Measurements from ENCODE around the gene POMC. TPM values are rescaled to one million over a fixed set of nuclear protein-coding genes. Genes with fewer than 3 reads are reported as not detected.
"Not testable (repeated sequence)": the region's sequence is repeated elsewhere in the genome, so short reads cannot be mapped to it uniquely, and the experiment has no call there.

The POMC gene
- not detected for polyA plus RNA-seq (2013, experiment 1 of 2)
- not detected for polyA plus RNA-seq (2013, experiment 2 of 2)

DNA sequence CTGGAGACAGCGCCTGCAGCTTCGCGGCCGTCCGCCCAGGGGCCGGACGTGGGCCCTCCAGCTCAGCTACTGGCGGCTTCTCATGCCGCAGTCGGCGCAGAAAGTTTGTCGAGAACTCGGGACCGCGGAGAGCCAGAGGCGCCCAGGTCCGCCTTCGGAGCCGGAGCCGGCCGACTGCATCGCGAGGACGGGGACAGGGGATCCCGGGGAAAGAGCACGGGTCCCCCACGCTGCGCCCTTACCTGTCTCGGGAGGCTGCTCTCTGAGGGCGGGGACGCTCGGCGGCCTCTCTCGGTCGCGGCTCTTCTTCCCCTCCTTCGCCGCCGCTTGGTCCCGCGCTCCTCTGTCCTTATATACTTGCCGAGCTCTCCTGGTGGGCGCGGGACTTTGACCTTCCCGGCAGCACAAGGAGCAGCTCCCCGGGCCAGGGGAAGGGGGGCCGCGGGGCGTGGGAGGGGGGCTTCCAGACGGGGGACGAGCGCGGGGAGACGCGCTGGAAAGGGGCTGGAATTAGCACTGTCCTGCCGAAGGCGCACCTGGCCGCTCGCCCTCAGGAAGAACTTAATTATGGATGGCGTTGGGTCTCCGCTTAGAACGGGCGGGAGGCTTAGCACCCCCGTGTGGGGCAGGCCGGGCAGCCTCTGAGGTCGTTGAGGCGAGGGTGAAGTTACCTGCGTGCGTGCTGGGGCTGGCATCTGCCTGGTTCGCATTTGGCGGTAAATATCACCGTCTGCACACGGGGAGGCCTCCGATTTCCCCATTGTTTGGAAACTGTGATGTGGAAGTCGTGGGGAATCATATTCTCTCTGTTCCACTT, at the start of gene POMC:
Gene POMC (minus strand): TSS at position 325 of the 817 bp plus-strand sequence. CDS start 3,808 bp downstream, outside the sequence.
- no peaks in the 10 kb centered on the region for H3K4me1 ChIP-seq (ENCODE audit: control insufficient read depth, insufficient read depth, low read length, poor library complexity, severe bottlenecking)
- no peaks in the 10 kb centered on the region for H3K36me3 ChIP-seq (ENCODE audit: control insufficient read depth, insufficient read depth, low read length)
- peak within 1 kb of the TSS; percentile 29 for H3K4me3 ChIP-seq (ENCODE audit: extremely low read depth, insufficient read depth, low read length, poor library complexity, severe bottlenecking)
- H3K9me3 ChIP-seq (ENCODE audit: control insufficient read depth, low read length), result no peaks in the 10 kb centered on the region
- WGBS, 2 experiments (ENCODE audit: insufficient coverage in 2 of 2), result 3 to 4% methylated on average over 44 to 66 of the region's 75 CpGs
- no peak within 1 kb of the TSS for H3K27ac ChIP-seq (ENCODE audit: low read depth, low read length, severe bottlenecking)

DNA sequence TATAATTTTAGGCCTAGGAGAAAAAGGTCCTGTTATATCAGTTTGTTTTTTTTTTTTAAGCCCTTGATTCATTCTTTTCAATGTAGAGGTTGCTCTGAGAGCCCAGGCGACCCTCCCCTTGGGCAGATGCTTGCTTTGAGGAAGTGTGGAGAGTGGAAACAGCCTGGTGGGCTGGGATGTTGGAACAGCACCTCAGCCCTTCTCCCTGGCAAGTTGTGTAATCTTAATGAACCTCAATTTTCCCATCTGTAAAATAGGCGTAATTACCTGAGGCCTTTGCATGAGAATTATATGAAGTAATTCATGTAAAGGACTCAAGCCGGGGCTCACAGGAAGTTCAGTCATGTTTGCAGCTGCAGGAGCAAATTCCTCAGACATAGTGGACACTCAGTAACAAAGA, 49.7 kb upstream of the POMC start:
- Histone ChIP-seq H3K27ac (ENCODE audit: low read depth, low read length, severe bottlenecking) (no peak overlapping the region), H3K9me3 (ENCODE audit: control insufficient read depth, low read length) (no peaks in the 10 kb centered on the region), H3K4me1 (ENCODE audit: control insufficient read depth, insufficient read depth, low read length, poor library complexity, severe bottlenecking) (no peaks in the 10 kb centered on the region), H3K36me3 (ENCODE audit: control insufficient read depth, insufficient read depth, low read length) (no peaks in the 10 kb centered on the region), H3K4me3 (ENCODE audit: extremely low read depth, insufficient read depth, low read length, poor library complexity, severe bottlenecking) (no peak overlapping the region)
- 83 to 91% methylated on average over 2 of the region's 3 CpGs for WGBS, 2 experiments (ENCODE audit: insufficient coverage in 2 of 2)

DNA sequence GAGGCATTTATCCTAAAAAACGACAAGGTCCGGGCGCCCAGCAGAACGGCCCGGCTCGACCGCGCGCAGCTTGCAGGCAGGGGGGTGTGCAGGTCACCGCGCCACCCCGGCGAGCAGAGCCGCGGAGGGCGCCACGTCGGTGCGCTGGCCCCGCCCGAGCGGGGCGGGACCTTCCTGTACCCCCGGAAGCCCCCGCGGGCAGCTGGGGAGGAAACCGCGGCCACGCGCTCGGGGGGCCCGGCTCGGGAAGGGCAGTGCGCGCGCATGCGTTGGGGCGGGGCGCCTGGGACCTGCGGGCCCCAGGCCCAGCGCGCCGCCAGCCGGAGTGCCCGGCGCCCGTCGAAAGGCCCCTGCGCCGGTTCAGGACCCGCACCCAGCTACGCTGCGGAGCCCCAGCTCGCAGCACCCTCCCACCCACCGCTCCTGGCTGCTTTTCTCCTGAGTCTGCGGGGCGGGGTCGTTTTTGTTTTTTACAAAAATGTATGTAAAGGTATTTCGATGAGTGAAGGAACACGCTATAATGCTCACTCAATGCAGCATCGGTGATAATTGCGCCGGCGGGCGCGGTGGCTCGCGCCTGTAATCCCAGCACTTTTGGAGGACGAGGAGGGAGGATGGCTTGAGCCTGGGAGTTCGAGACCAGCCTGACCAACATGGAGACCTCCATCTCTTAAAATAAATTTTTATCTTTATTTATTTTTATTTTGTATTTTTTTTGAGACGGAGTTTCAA, 47.7 kb upstream of the POMC start:
- no peaks in the 10 kb centered on the region for H3K9me3 ChIP-seq (ENCODE audit: control insufficient read depth, low read length)
- peak overlapping the region; percentile 39 for H3K4me3 ChIP-seq (ENCODE audit: extremely low read depth, insufficient read depth, low read length, poor library complexity, severe bottlenecking)
- H3K4me1 ChIP-seq (ENCODE audit: control insufficient read depth, insufficient read depth, low read length, poor library complexity, severe bottlenecking), result no peaks in the 10 kb centered on the region
- H3K27ac ChIP-seq (ENCODE audit: low read depth, low read length, severe bottlenecking), result no peak overlapping the region
- 8 to 11% methylated on average over 34 to 62 of the region's 71 CpGs for WGBS, 2 experiments (ENCODE audit: insufficient coverage in 2 of 2)
- no peaks in the 10 kb centered on the region for H3K36me3 ChIP-seq (ENCODE audit: control insufficient read depth, insufficient read depth, low read length)

DNA sequence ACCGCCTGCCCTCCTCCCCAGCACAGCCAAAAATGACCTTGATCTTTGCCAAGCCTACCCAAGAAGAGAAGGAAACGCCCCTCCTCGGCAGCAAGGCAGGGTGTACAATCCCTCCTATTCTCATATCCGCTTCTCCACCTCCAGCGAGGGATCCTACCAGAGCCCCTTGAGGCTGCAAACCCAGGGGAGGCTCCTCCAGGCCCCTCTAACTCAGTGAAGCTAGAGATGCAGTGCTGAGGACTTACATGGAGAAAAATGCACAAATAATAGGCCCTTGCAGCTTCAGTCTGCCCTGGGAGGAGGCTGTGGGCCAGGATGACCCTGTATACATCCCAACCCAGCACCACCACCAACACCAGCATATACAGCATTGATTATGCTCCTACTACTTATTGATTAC, 46.9 kb upstream of the POMC start:
- Histone ChIP-seq H3K9me3 (ENCODE audit: control insufficient read depth, low read length) (no peaks in the 10 kb centered on the region), H3K36me3 (ENCODE audit: control insufficient read depth, insufficient read depth, low read length) (no peaks in the 10 kb centered on the region), H3K4me1 (ENCODE audit: control insufficient read depth, insufficient read depth, low read length, poor library complexity, severe bottlenecking) (no peaks in the 10 kb centered on the region), H3K4me3 (ENCODE audit: extremely low read depth, insufficient read depth, low read length, poor library complexity, severe bottlenecking) (peak overlapping the region; percentile 39), H3K27ac (ENCODE audit: low read depth, low read length, severe bottlenecking) (no peak overlapping the region)
- WGBS, 2 experiments (ENCODE audit: insufficient coverage in 2 of 2), result 84 to 90% methylated on average over 2 to 4 of the region's 5 CpGs

DNA sequence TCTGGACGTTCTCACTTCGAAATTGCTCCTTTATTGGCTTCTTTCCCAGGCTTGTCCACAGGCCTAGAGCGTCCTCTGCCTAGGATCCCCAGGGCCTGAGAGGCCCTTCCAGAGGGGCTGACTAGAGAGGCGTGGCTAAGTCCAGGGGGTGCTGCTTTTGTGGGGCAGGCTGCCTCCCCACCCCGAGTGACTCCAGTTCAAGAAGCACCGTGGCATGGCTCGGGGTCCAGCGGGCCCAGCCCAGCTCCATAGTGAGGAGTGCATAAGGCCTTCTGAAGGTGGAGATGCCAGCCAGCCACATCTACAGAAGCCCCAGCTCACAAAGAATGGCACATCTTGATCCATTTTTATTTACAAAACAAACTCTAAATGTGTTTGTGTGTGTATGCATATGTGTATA, 44.8 kb upstream of the POMC start:
- Histone ChIP-seq H3K9me3 (ENCODE audit: control insufficient read depth, low read length) (no peaks in the 10 kb centered on the region), H3K4me3 (ENCODE audit: extremely low read depth, insufficient read depth, low read length, poor library complexity, severe bottlenecking) (no peak overlapping the region), H3K27ac (ENCODE audit: low read depth, low read length, severe bottlenecking) (no peak overlapping the region), H3K4me1 (ENCODE audit: control insufficient read depth, insufficient read depth, low read length, poor library complexity, severe bottlenecking) (no peaks in the 10 kb centered on the region), H3K36me3 (ENCODE audit: control insufficient read depth, insufficient read depth, low read length) (no peaks in the 10 kb centered on the region)
- 88 to 89% methylated on average over 7 of the region's 8 CpGs for WGBS, 2 experiments (ENCODE audit: insufficient coverage in 2 of 2)

DNA sequence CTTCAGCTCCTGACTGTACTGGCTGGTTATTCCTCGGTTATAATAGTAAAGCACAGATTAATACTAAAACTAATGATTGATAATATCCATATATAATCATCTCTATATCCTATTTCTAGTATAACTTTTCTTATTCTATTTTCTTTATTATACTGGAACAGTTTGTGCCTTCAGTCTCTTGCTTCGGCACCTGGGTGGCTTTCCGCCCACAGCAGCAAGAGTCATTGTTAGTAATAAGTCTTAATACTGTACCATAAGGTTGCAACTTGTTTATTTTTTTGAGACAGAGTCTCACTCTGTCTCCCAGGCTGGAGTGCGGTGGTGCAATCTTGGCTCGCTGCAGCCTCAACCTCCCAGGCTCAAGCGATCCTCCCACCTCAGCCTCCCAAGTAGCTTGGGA, 42.5 kb upstream of the POMC start:
- H3K27ac ChIP-seq (ENCODE audit: low read depth, low read length, severe bottlenecking); H3K4me3 ChIP-seq (ENCODE audit: extremely low read depth, insufficient read depth, low read length, poor library complexity, severe bottlenecking); H3K4me1 ChIP-seq (ENCODE audit: control insufficient read depth, insufficient read depth, low read length, poor library complexity, severe bottlenecking); H3K9me3 ChIP-seq (ENCODE audit: control insufficient read depth, low read length); H3K36me3 ChIP-seq (ENCODE audit: control insufficient read depth, insufficient read depth, low read length): not testable (repeated sequence)
- 100% methylated on average over 3 of the region's 6 CpGs; no CpG with 5 or more reads in 1 of the 2 experiments for WGBS, 2 experiments (ENCODE audit: insufficient coverage in 2 of 2)

DNA sequence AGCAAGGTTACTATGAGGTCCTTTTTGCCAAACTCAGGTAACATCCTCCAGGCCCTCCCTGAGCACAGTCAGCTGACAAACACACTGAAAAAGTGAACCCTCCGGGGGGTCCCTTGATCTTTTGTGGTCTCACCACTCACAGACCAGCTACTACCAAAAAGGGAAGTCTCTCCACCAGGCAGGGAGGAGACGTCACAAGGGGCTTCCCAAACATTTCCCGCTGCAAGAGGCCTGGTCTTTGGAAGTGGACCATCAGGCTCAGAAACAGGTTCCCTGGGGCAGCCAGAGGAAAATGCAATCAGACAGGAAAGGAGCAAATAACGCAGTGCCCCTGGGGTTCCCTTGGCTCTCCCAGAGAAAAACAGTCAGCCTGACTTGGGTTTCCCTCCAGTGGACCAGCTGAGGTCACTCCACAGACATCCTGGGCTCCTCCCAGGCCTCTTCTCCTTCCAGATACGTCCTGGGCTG, 38.7 kb upstream of the POMC start:
- H3K4me3 ChIP-seq (ENCODE audit: extremely low read depth, insufficient read depth, low read length, poor library complexity, severe bottlenecking), result no peak overlapping the region
- H3K36me3 ChIP-seq (ENCODE audit: control insufficient read depth, insufficient read depth, low read length), result no peaks in the 10 kb centered on the region
- no peak overlapping the region for H3K27ac ChIP-seq (ENCODE audit: low read depth, low read length, severe bottlenecking)
- H3K4me1 ChIP-seq (ENCODE audit: control insufficient read depth, insufficient read depth, low read length, poor library complexity, severe bottlenecking), result no peaks in the 10 kb centered on the region
- 72 to 80% methylated on average over 5 of the region's 5 CpGs for WGBS, 2 experiments (ENCODE audit: insufficient coverage in 2 of 2)
- H3K9me3 ChIP-seq (ENCODE audit: control insufficient read depth, low read length), result no peaks in the 10 kb centered on the region

DNA sequence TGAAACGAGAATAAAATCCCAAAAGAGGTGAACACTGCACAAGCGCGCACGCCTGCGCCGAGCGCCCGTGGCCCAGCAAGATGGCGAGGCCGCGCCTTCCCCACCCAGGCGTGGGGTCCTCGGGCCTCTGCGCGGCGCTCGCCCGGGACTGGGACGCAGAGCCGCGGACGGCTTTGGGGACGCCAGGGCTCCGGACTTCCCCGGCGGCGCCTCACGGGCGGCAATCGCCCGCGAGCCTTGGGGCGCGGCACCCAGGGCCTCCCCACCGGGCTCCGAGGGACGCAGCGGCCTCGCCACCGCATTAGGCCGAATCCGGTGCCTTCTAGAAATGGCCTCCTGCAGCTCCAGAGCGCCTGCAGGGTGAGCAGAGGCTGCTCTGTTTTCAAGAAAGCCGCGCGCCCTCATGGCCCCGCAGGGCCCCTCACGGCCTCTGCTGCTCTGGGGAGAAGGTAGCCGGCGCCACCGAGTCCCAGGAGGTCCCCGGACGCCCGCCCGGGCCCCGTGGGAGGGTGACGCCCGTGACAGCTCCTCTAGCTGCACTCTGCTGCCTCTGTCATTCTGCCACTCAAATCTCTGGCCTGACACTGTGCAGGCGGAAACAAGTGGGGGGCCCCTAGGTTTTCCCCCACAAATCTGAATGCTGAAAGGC, 35.9 kb upstream of the POMC start:
- no peak overlapping the region for H3K4me3 ChIP-seq (ENCODE audit: extremely low read depth, insufficient read depth, low read length, poor library complexity, severe bottlenecking)
- H3K4me1 ChIP-seq (ENCODE audit: control insufficient read depth, insufficient read depth, low read length, poor library complexity, severe bottlenecking), result no peaks in the 10 kb centered on the region
- H3K9me3 ChIP-seq (ENCODE audit: control insufficient read depth, low read length), result no peaks in the 10 kb centered on the region
- H3K27ac ChIP-seq (ENCODE audit: low read depth, low read length, severe bottlenecking), result no peak overlapping the region
- WGBS, 2 experiments (ENCODE audit: insufficient coverage in 2 of 2), result 95 to 96% methylated on average over 37 to 57 of the region's 59 CpGs
- H3K36me3 ChIP-seq (ENCODE audit: control insufficient read depth, insufficient read depth, low read length), result no peaks in the 10 kb centered on the region

DNA sequence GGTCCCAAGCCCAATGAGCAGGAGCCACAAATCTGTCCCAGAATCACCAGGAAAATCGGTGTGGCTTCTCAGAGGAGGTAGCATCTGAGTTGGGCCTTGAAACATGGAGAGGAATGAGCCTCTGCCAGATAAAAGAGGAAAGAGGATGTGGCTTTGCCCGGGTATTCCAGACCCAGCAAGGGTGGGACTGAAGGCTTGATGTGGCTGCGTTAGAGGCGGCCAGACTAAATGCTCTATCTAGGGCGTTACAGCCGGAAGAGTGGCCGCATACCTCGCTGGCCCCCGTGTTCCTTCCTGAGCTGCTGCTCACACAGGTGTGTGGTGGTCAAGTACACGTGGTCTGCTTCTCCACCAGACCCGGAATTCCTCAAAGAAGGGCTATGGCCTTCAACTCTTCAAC, 33.9 kb upstream of the POMC start:
- WGBS, 2 experiments (ENCODE audit: insufficient coverage in 2 of 2), result 94 to 95% methylated on average over 5 to 8 of the region's 11 CpGs

DNA sequence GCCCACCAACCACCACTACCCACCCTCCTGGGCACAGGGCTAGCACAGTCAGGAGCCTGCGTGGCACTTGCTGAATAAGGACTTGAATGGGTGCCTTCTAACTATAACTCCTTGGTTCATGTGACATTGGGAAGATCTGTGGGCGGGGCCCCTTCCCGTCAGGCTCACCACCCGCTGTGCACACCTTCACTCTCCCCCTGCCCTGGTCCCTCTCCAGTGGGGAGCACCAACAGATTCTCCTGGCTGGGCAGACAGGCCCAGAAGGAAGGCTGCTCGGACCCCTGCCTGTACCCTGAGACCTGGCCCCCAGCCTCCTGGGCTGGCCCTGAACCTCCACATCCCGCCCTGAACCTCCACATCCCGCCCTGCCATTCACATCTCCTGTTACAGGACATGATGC, 33.4 kb upstream of the POMC start:
- no peak overlapping the region for H3K27ac ChIP-seq (ENCODE audit: low read depth, low read length, severe bottlenecking)
- peaks cover 9% of the 10 kb centered on the region for H3K4me1 ChIP-seq (ENCODE audit: control insufficient read depth, insufficient read depth, low read length, poor library complexity, severe bottlenecking)
- no peaks in the 10 kb centered on the region for H3K9me3 ChIP-seq (ENCODE audit: control insufficient read depth, low read length)
- WGBS, 2 experiments (ENCODE audit: insufficient coverage in 2 of 2), result 87 to 89% methylated on average over 6 of the region's 7 CpGs
- H3K36me3 ChIP-seq (ENCODE audit: control insufficient read depth, insufficient read depth, low read length), result no peaks in the 10 kb centered on the region
- H3K4me3 ChIP-seq (ENCODE audit: extremely low read depth, insufficient read depth, low read length, poor library complexity, severe bottlenecking), result no peak overlapping the region

More for the DNA sequence above, 33.9 kb upstream of the POMC start:
- no peaks in the 10 kb centered on the region for H3K9me3 ChIP-seq (ENCODE audit: control insufficient read depth, low read length)
- H3K4me3 ChIP-seq (ENCODE audit: extremely low read depth, insufficient read depth, low read length, poor library complexity, severe bottlenecking), result no peak overlapping the region
- H3K36me3 ChIP-seq (ENCODE audit: control insufficient read depth, insufficient read depth, low read length), result no peaks in the 10 kb centered on the region
- no peak overlapping the region for H3K27ac ChIP-seq (ENCODE audit: low read depth, low read length, severe bottlenecking)
- H3K4me1 ChIP-seq (ENCODE audit: control insufficient read depth, insufficient read depth, low read length, poor library complexity, severe bottlenecking), result peaks cover 9% of the 10 kb centered on the region

Measured in mesodermal cell (in vitro differentiated cells).